ENCODE data around the gene HMGN5.

Gene HMGN5

GRCh38 chrX:81206476-81206875, 4.8 kb upstream of the HMGN5 start:
- TF ChIP-seq SNAI2 (CRISPR knock-in tag; IDR thresholded peaks at IDR 0.05) (no peak), TOX (CRISPR knock-in tag; IDR thresholded peaks at IDR 0.05; ENCODE audit: borderline replicate concordance) (no peak), ZC3H10 (CRISPR knock-in tag; IDR thresholded peaks at IDR 0.05) (no peak), POU6F1 (CRISPR knock-in tag; IDR thresholded peaks at IDR 0.05; ENCODE audit: borderline replicate concordance, low read depth) (no peak), CREB5 (CRISPR knock-in tag; IDR thresholded peaks at IDR 0.05; ENCODE audit: low read depth) (no peak), GLIS3 (CRISPR knock-in tag; IDR thresholded peaks at IDR 0.05) (no peak), ZFP30 (CRISPR knock-in tag; IDR thresholded peaks at IDR 0.05) (no peak), CSDC2 (CRISPR knock-in tag; IDR thresholded peaks at IDR 0.05) (no peak), CSRNP3 (CRISPR knock-in tag; IDR thresholded peaks at IDR 0.05) (no peak), PPARA (CRISPR knock-in tag; IDR thresholded peaks at IDR 0.05; ENCODE audit: borderline replicate concordance) (no peak)
- no peak for ATAC-seq

GRCh38 chrX:81205551-81205950, 3.8 kb upstream of the HMGN5 start:
- ATAC-seq = no peak
- TF ChIP-seq RARB (CRISPR knock-in tag; IDR thresholded peaks at IDR 0.05) (no peak), CREB5 (CRISPR knock-in tag; IDR thresholded peaks at IDR 0.05; ENCODE audit: low read depth) (no peak), PATZ1 (CRISPR knock-in tag; IDR thresholded peaks at IDR 0.05; ENCODE audit: borderline replicate concordance) (no peak), BACH2 (CRISPR knock-in tag; IDR thresholded peaks at IDR 0.05; ENCODE audit: borderline replicate concordance) (no peak), TCF4 (CRISPR knock-in tag; IDR thresholded peaks at IDR 0.05; ENCODE audit: borderline replicate concordance) (no peak), TOX (CRISPR knock-in tag; IDR thresholded peaks at IDR 0.05; ENCODE audit: borderline replicate concordance) (no peak), CSDC2 (CRISPR knock-in tag; IDR thresholded peaks at IDR 0.05) (no peak), PPARA (CRISPR knock-in tag; IDR thresholded peaks at IDR 0.05; ENCODE audit: borderline replicate concordance) (no peak), TSHZ2 (CRISPR knock-in tag; IDR thresholded peaks at IDR 0.05) (no peak)

GRCh38 chrX:81202943-81203342, 1.2 kb upstream of the HMGN5 start:
- peak; percentile 6; the same call in 2 of the 3 replicates for ATAC-seq
- TF ChIP-seq ESRRG (CRISPR knock-in tag; IDR thresholded peaks at IDR 0.05) = no peak
- TF ChIP-seq OSR1 (CRISPR knock-in tag; IDR thresholded peaks at IDR 0.05) = no peak
- no peak for TF ChIP-seq ZNF8 (CRISPR knock-in tag; IDR thresholded peaks at IDR 0.05)
- no peak for TF ChIP-seq PPARA (CRISPR knock-in tag; IDR thresholded peaks at IDR 0.05; ENCODE audit: borderline replicate concordance)
- TF ChIP-seq BACH2 (CRISPR knock-in tag; IDR thresholded peaks at IDR 0.05; ENCODE audit: borderline replicate concordance) = no peak
- TF ChIP-seq GLIS3 (CRISPR knock-in tag; IDR thresholded peaks at IDR 0.05) = no peak
- no peak for TF ChIP-seq PATZ1 (CRISPR knock-in tag; IDR thresholded peaks at IDR 0.05; ENCODE audit: borderline replicate concordance)
- TF ChIP-seq RARB (CRISPR knock-in tag; IDR thresholded peaks at IDR 0.05) = no peak
- no peak for TF ChIP-seq ZNF70 (CRISPR knock-in tag; IDR thresholded peaks at IDR 0.05)
- no peak for TF ChIP-seq CREB5 (CRISPR knock-in tag; IDR thresholded peaks at IDR 0.05; ENCODE audit: low read depth)
- no peak for TF ChIP-seq ARNTL (CRISPR knock-in tag; IDR thresholded peaks at IDR 0.05; ENCODE audit: borderline replicate concordance, low read depth)
- no peak for TF ChIP-seq TOX (CRISPR knock-in tag; IDR thresholded peaks at IDR 0.05; ENCODE audit: borderline replicate concordance)
- no peak for TF ChIP-seq ZFP30 (CRISPR knock-in tag; IDR thresholded peaks at IDR 0.05)
- TF ChIP-seq SNAI2 (CRISPR knock-in tag; IDR thresholded peaks at IDR 0.05) = no peak
- TF ChIP-seq CSRNP3 (CRISPR knock-in tag; IDR thresholded peaks at IDR 0.05) = no peak
- TF ChIP-seq ZNF565 (CRISPR knock-in tag; conservative IDR thresholded peaks at IDR 0.05; ENCODE audit: low read depth) = no peak

Data from SK-N-SH treated with all-trans-retinoic acid at 6 μM for 48 hours (cell line).